ENCODE data around the gene EPS8L3.

DNA sequence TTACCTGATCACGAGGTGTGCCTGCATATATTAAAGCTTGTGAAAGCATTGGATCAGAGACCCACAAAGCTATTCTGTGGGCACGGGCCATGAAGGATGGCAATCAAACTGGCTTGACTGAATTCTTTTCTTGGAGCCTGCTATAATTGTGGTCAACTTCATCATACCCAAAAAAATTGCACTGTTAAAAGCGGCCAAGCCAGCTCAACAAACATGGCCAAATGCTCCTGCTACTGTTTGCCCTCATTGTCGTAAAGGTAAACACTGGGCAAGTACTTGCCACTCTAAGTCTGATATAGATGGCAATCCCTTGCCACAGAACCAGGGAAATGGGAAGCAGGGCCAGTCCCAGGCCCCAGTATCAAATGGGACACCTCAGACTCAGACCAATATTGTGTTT lies 58.3 kb downstream of the EPS8L3 start:
- TF ChIP-seq, protein P1, sequence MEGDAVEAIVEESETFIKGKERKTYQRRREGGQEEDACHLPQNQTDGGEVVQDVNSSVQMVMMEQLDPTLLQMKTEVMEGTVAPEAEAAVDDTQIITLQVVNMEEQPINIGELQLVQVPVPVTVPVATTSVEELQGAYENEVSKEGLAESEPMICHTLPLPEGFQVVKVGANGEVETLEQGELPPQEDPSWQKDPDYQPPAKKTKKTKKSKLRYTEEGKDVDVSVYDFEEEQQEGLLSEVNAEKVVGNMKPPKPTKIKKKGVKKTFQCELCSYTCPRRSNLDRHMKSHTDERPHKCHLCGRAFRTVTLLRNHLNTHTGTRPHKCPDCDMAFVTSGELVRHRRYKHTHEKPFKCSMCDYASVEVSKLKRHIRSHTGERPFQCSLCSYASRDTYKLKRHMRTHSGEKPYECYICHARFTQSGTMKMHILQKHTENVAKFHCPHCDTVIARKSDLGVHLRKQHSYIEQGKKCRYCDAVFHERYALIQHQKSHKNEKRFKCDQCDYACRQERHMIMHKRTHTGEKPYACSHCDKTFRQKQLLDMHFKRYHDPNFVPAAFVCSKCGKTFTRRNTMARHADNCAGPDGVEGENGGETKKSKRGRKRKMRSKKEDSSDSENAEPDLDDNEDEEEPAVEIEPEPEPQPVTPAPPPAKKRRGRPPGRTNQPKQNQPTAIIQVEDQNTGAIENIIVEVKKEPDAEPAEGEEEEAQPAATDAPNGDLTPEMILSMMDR (IDR thresholded peaks at IDR 0.05 in 2 of 3, conservative IDR thresholded peaks at IDR 0.05 in 1 of 3; ENCODE audit: borderline replicate concordance in 1 of 3, insufficient read depth in 1 of 3, low read depth in 2 of 3, low read length in 2 of 3) = no peak
- TF ChIP-seq SP1 (IDR thresholded peaks at IDR 0.05; ENCODE audit: low read depth) = no peak
- no peak for TF ChIP-seq POLR2A (IDR thresholded peaks at IDR 0.05; ENCODE audit: borderline replicate concordance, extremely low read depth, insufficient read depth, insufficient read length)
- TF ChIP-seq, protein P2, sequence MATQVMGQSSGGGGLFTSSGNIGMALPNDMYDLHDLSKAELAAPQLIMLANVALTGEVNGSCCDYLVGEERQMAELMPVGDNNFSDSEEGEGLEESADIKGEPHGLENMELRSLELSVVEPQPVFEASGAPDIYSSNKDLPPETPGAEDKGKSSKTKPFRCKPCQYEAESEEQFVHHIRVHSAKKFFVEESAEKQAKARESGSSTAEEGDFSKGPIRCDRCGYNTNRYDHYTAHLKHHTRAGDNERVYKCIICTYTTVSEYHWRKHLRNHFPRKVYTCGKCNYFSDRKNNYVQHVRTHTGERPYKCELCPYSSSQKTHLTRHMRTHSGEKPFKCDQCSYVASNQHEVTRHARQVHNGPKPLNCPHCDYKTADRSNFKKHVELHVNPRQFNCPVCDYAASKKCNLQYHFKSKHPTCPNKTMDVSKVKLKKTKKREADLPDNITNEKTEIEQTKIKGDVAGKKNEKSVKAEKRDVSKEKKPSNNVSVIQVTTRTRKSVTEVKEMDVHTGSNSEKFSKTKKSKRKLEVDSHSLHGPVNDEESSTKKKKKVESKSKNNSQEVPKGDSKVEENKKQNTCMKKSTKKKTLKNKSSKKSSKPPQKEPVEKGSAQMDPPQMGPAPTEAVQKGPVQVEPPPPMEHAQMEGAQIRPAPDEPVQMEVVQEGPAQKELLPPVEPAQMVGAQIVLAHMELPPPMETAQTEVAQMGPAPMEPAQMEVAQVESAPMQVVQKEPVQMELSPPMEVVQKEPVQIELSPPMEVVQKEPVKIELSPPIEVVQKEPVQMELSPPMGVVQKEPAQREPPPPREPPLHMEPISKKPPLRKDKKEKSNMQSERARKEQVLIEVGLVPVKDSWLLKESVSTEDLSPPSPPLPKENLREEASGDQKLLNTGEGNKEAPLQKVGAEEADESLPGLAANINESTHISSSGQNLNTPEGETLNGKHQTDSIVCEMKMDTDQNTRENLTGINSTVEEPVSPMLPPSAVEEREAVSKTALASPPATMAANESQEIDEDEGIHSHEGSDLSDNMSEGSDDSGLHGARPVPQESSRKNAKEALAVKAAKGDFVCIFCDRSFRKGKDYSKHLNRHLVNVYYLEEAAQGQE (IDR thresholded peaks at IDR 0.05; ENCODE audit: low read depth) = no peak
- TF ChIP-seq CBX3 (IDR thresholded peaks at IDR 0.05; ENCODE audit: low read depth) = no peak
- TF ChIP-seq POLR2AphosphoS5 (IDR thresholded peaks at IDR 0.05; ENCODE audit: low read depth, low read length) = no peak
- TF ChIP-seq EZH2 (IDR thresholded peaks at IDR 0.05) = no peak
- TF ChIP-seq SRF (IDR thresholded peaks at IDR 0.05; ENCODE audit: low read depth) = no peak
- no peak for TF ChIP-seq FOSL1 (IDR thresholded peaks at IDR 0.05; ENCODE audit: low read depth)
- TF ChIP-seq, protein P3, sequence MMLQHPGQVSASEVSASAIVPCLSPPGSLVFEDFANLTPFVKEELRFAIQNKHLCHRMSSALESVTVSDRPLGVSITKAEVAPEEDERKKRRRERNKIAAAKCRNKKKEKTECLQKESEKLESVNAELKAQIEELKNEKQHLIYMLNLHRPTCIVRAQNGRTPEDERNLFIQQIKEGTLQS (IDR thresholded peaks at IDR 0.05) = no peak

All from HCT116 (cell line).